Measurements from ENCODE around the gene STAM2.
"Not testable (repeated sequence)": the region's sequence is repeated elsewhere in the genome, so short reads cannot be mapped to it uniquely, and the experiment has no call there.

STAM2 gene

GRCh38 chr2:152122161-152122560 lies 53.4 kb downstream of the STAM2 start:
- Histone ChIP-seq H2AFZ (ENCODE audit: low read depth) (no peak overlapping the region), H3K79me2 (ENCODE audit: insufficient read depth, low read depth) (no peaks in the 10 kb centered on the region), H3K27me3 (ENCODE audit: insufficient read depth, low read depth) (no peaks in the 10 kb centered on the region), H3K9ac (no peak overlapping the region), H3K36me3 (ENCODE audit: insufficient read depth) (no peaks in the 10 kb centered on the region), H3K27ac (no peak overlapping the region), H3K4me2 (no peak overlapping the region), H4K20me1 (ENCODE audit: insufficient read depth) (no peaks in the 10 kb centered on the region), H3K4me1 (ENCODE audit: low read depth, poor library complexity, severe bottlenecking) (peaks cover 4% of the 10 kb centered on the region), H3K4me3 (IDR thresholded peaks at IDR 0.05; ENCODE audit: insufficient read depth, low read depth, low read length) (no peak overlapping the region)
- no peak for TF ChIP-seq CTCF (conservative IDR thresholded peaks at IDR 0.05; ENCODE audit: low read depth, low read length)

GRCh38 chr2:152120430-152120829 lies 55.1 kb downstream of the STAM2 start:
- H3K79me2 ChIP-seq (ENCODE audit: insufficient read depth, low read depth), result no peaks in the 10 kb centered on the region
- H3K36me3 ChIP-seq (ENCODE audit: insufficient read depth), result no peaks in the 10 kb centered on the region
- no peak overlapping the region for H3K4me2 ChIP-seq
- no peak overlapping the region for H3K4me3 ChIP-seq (IDR thresholded peaks at IDR 0.05; ENCODE audit: insufficient read depth, low read depth, low read length)
- H3K27me3 ChIP-seq (ENCODE audit: insufficient read depth, low read depth), result no peaks in the 10 kb centered on the region
- H2AFZ ChIP-seq (ENCODE audit: low read depth), result no peak overlapping the region
- H3K27ac ChIP-seq, result no peak overlapping the region
- H3K9ac ChIP-seq, result no peak overlapping the region
- no peaks in the 10 kb centered on the region for H3K4me1 ChIP-seq (ENCODE audit: low read depth, poor library complexity, severe bottlenecking)
- TF ChIP-seq CTCF (conservative IDR thresholded peaks at IDR 0.05; ENCODE audit: low read depth, low read length), result no peak
- no peaks in the 10 kb centered on the region for H4K20me1 ChIP-seq (ENCODE audit: insufficient read depth)

GRCh38 chr2:152115952-152116351 lies 59.6 kb downstream of the STAM2 start:
- H3K36me3 ChIP-seq (ENCODE audit: insufficient read depth), result no peaks in the 10 kb centered on the region
- no peaks in the 10 kb centered on the region for H3K27me3 ChIP-seq (ENCODE audit: insufficient read depth, low read depth)
- TF ChIP-seq CTCF (conservative IDR thresholded peaks at IDR 0.05; ENCODE audit: low read depth, low read length), result no peak
- H3K27ac ChIP-seq, result no peak overlapping the region
- no peaks in the 10 kb centered on the region for H3K79me2 ChIP-seq (ENCODE audit: insufficient read depth, low read depth)
- no peak overlapping the region for H3K4me2 ChIP-seq
- no peak overlapping the region for H2AFZ ChIP-seq (ENCODE audit: low read depth)
- no peak overlapping the region for H3K9ac ChIP-seq
- no peaks in the 10 kb centered on the region for H3K4me1 ChIP-seq (ENCODE audit: low read depth, poor library complexity, severe bottlenecking)
- no peak overlapping the region for H3K4me3 ChIP-seq (IDR thresholded peaks at IDR 0.05; ENCODE audit: insufficient read depth, low read depth, low read length)
- no peaks in the 10 kb centered on the region for H4K20me1 ChIP-seq (ENCODE audit: insufficient read depth)

GRCh38 chr2:152114366-152114765 lies 61.2 kb downstream of the STAM2 start:
- no peaks in the 10 kb centered on the region for H3K79me2 ChIP-seq (ENCODE audit: insufficient read depth, low read depth)
- H3K4me1 ChIP-seq (ENCODE audit: low read depth, poor library complexity, severe bottlenecking), result no peaks in the 10 kb centered on the region
- H2AFZ ChIP-seq (ENCODE audit: low read depth), result no peak overlapping the region
- H3K4me3 ChIP-seq (IDR thresholded peaks at IDR 0.05; ENCODE audit: insufficient read depth, low read depth, low read length), result no peak overlapping the region
- no peak overlapping the region for H3K27ac ChIP-seq
- TF ChIP-seq CTCF (conservative IDR thresholded peaks at IDR 0.05; ENCODE audit: low read depth, low read length), result no peak
- H4K20me1 ChIP-seq (ENCODE audit: insufficient read depth), result no peaks in the 10 kb centered on the region
- no peaks in the 10 kb centered on the region for H3K27me3 ChIP-seq (ENCODE audit: insufficient read depth, low read depth)
- H3K4me2 ChIP-seq, result no peak overlapping the region
- H3K36me3 ChIP-seq (ENCODE audit: insufficient read depth), result no peaks in the 10 kb centered on the region
- H3K9ac ChIP-seq, result no peak overlapping the region

GRCh38 chr2:152107140-152107539 lies 68.4 kb downstream of the STAM2 start:
- H3K9ac ChIP-seq; H3K27ac ChIP-seq; H3K4me3 ChIP-seq (IDR thresholded peaks at IDR 0.05; ENCODE audit: insufficient read depth, low read depth, low read length); H4K20me1 ChIP-seq (ENCODE audit: insufficient read depth); H3K36me3 ChIP-seq (ENCODE audit: insufficient read depth); H3K4me1 ChIP-seq (ENCODE audit: low read depth, poor library complexity, severe bottlenecking); H3K4me2 ChIP-seq; H3K27me3 ChIP-seq (ENCODE audit: insufficient read depth, low read depth); H3K79me2 ChIP-seq (ENCODE audit: insufficient read depth, low read depth); H2AFZ ChIP-seq (ENCODE audit: low read depth): not testable (repeated sequence)
